Right cardiac atrium (tissue), 5 donors: Measurements from ENCODE around the gene TMEM184C. TPM values are rescaled to one million over a fixed set of nuclear protein-coding genes. Genes with fewer than 3 reads are reported as not detected.
A peak's percentile ranks its signal among the peaks of the same experiment; 100 is the strongest.

ENCODE experiments used
- ATAC-seq, 2 donors: fragments of 200-7000 bp; cut with Tn5 transposase; one replicate each; pipeline versions ENCODE4 v1.8.0 to v1.9.1; 2020; ENCODE audit warnings: moderate library complexity in 2 of 2, mild to moderate bottlenecking in 1 of 2
- DNase-seq, 3 donors: peaks; one replicate each; pipeline ENCODE4 v3.0.0-alpha.2; 2020
- H3K27ac ChIP-seq: one replicate; pipeline ENCODE4 v1.5.1; 2013; ENCODE audit warnings: mild to moderate bottlenecking, low read length, control low read depth, moderate library complexity
- H3K27me3 ChIP-seq: one replicate; pipeline ENCODE4 v1.6.1; 2013; ENCODE audit not compliant: control insufficient read depth, insufficient read depth
- H3K4me1 ChIP-seq: one replicate; pipeline ENCODE4 v1.6.1; 2013; ENCODE audit warnings: low read length; ENCODE audit not compliant: control insufficient read depth, insufficient read depth
- H3K4me3 ChIP-seq: one replicate; pipeline ENCODE4 v1.5.1; 2013; ENCODE audit warnings: low read length, control low read depth
- H3K9me3 ChIP-seq: one replicate; pipeline ENCODE4 v1.6.1; 2013; ENCODE audit warnings: low read length; ENCODE audit not compliant: control insufficient read depth
- WGBS: extraction: QIAGEN DNeasy Blood & Tissue Kit; methylation state at CpG from one replicate; pipeline ENCODE4 v1.1.7; 2013; 5-methylcytosine and 5-hydroxymethylcytosine counted together
- intact Hi-C, 4 donors: fragments of 100-400 bp; cut with DNase I; formaldehyde crosslinking; loops; one replicate each; pipeline versions ENCODE4 v1.11.0 to v1.14.0; 2022 to 2023
- long read RNA-seq, 4 donors: library from polyadenylated mRNA; unstranded; transcript quantifications; one replicate each; pipeline ENCODE4 v2.0.0, GENCODE V29; 2020 to 2021
- polyA plus RNA-seq: library from polyadenylated mRNA; stranded (reverse); fragments of 200-250 nt; gene quantifications from one replicate; pipeline ENCODE4 v1.2.3, GENCODE V29; 2013
- total RNA-seq, 4 donors: library from RNA; stranded (reverse); fragmentation: NEBNext Ultra II Directional; extraction: Animal tissue kit (Norgen Biotek cat#: 25700); gene quantifications; one replicate each; pipeline ENCODE4 v1.2.1, GENCODE V29; 2021
- donor health status: healthy with polysubstance abuse.
- donor health status: DM: no; HTN: yes; CAD: no.
- donor health status: DM: no; HTN: no; CAD: no.
- donor health status: DM: no; HTN: yes; CAD: no; lungs with severe emphysema.
- donor health status: DM: yes; HTN: yes; CAD: no.

The TMEM184C gene
- total RNA-seq (10 to 100 TPM; 27.4 to 31.3 (median 28.5) TPM), polyA plus RNA-seq (10.9 TPM)
- long read RNA-seq, donor 1, full-length matches to known transcripts: 48 of 55 reads
- long read RNA-seq, donor 1, partial matches to known transcripts: 0 of 55 reads
- long read RNA-seq, donor 1, other reads (novel, unspliced or antisense): 7 of 55 reads
- long read RNA-seq, donor 2, full-length matches to known transcripts: 23 of 25 reads
- long read RNA-seq, donor 2, partial matches to known transcripts: 0 of 25 reads
- long read RNA-seq, donor 2, other reads (novel, unspliced or antisense): 2 of 25 reads
- long read RNA-seq, donor 3, full-length matches to known transcripts: 78 of 93 reads
- long read RNA-seq, donor 3, partial matches to known transcripts: 5 of 93 reads
- long read RNA-seq, donor 3, other reads (novel, unspliced or antisense): 10 of 93 reads
- long read RNA-seq, donor 4, full-length matches to known transcripts: 20 of 22 reads
- long read RNA-seq, donor 4, partial matches to known transcripts: 0 of 22 reads
- long read RNA-seq, donor 4, other reads (novel, unspliced or antisense): 2 of 22 reads

GRCh38 chr4:147617173-147617840 lies at the start of gene TMEM184C:
Gene TMEM184C (plus strand): TSS chr4:147617397. CDS start chr4:147617957, 560 bp downstream.
- intact Hi-C loops: no loop called here
- H3K27me3 ChIP-seq: no peaks in the 10 kb centered on the region
- peak within 1 kb of the TSS; percentile 51 for H3K27ac ChIP-seq
- peak within 1 kb of the TSS; percentile 81 for H3K4me3 ChIP-seq
- ATAC-seq (peak; percentile 99 to 100), DNase-seq (peak; percentile 98 to 100 (median 99))
- under 1% methylated on average over 37 of the region's 37 CpGs for whole genome bisulfite sequencing
- no peaks in the 10 kb centered on the region for H3K9me3 ChIP-seq
- peaks cover 4% of the 10 kb centered on the region for H3K4me1 ChIP-seq

- no peak overlapping the region for H3K27ac ChIP-seq
- intact Hi-C loops: no loop called here
- WGBS: 27% methylated on average over 4 of the region's 4 CpGs
- DNase-seq: no peak
- H3K9me3 ChIP-seq: no peaks in the 10 kb centered on the region
- no peak overlapping the region for H3K4me3 ChIP-seq
- H3K4me1 ChIP-seq: no peaks in the 10 kb centered on the region
- no peaks in the 10 kb centered on the region for H3K27me3 ChIP-seq
- ATAC-seq: no peak
These were observed 46.6 kb upstream of the TMEM184C start for GRCh38 chr4:147570616-147571015.

DNA sequence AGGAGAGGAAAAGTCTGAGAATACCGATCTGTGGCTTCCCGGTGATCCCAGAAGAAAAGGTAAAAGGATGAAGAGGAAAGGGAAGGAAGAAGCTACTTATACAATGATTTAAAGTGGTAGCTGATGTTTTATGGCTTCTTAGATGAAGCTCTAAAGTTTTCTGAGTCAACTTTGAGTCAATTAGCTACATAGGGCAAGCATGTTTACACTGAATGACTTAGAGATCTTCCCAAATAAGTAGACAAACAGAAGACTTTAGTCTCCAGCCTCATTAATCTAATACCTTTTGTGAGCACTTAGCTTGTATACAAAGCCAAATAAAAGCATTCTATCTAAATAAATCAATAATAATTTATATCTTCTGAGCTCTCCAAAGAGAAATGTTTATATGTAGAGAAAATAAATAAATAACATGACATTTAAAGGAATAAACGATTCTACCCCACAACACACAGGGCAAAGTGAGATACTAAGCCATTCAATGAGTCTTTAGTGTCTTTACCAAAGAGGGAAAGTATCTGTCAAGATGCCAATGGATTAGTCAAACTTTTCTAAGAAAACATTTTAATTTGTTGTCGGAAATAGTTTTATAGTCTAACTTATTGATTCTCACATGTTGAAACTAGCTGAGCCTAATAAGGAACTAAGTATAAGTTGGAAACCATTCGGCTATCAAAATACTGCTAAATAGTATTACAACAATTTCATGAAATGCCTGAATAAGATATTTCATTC lies 46.0 kb upstream of the TMEM184C start:
- Histone ChIP-seq H3K4me1 (no peaks in the 10 kb centered on the region), H3K27ac (no peak overlapping the region), H3K4me3 (no peak overlapping the region), H3K9me3 (no peaks in the 10 kb centered on the region), H3K27me3 (no peaks in the 10 kb centered on the region)
- WGBS: 72% methylated on average over 5 of the region's 5 CpGs
- intact Hi-C loops: no loop called here
- ATAC-seq (no peak), DNase-seq (no peak)

DNA sequence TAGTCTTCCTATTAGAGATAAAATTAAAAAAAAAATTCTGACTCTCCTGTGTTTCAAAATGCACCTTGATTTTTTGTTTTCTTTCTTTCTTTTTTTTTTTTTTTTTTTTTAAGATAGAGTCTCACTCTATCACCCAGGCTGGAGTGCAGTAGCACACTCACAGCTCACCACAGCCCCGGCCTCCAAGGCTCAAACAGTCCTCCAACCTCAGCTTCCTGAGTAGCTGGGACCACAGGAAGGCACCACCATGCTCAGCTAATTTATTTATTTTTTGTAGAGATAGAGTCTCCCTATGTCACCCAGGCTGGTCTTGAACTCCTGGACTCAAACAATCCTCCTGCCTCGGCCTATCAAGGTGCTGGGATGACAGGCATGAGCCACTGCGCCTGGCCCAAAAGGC lies 41.1 kb upstream of the TMEM184C start:
- intact Hi-C loops: no loop called here
- DNase-seq (no peak), ATAC-seq (no peak)
- Histone ChIP-seq H3K27ac (no peak overlapping the region), H3K4me3 (no peak overlapping the region), H3K9me3 (no peaks in the 10 kb centered on the region), H3K4me1 (no peaks in the 10 kb centered on the region), H3K27me3 (no peaks in the 10 kb centered on the region)
- 89% methylated on average over 3 of the region's 3 CpGs for WGBS

GRCh38 chr4:147578051-147578476 lies 39.1 kb upstream of the TMEM184C start:
- 78% methylated on average over 6 of the region's 6 CpGs for WGBS
- Histone ChIP-seq H3K9me3 (no peaks in the 10 kb centered on the region), H3K27me3 (no peaks in the 10 kb centered on the region), H3K27ac (no peak overlapping the region), H3K4me1 (no peaks in the 10 kb centered on the region), H3K4me3 (no peak overlapping the region)
- intact Hi-C loops: no loop called here
- DNase-seq: no peak
- ATAC-seq: no peak

DNA sequence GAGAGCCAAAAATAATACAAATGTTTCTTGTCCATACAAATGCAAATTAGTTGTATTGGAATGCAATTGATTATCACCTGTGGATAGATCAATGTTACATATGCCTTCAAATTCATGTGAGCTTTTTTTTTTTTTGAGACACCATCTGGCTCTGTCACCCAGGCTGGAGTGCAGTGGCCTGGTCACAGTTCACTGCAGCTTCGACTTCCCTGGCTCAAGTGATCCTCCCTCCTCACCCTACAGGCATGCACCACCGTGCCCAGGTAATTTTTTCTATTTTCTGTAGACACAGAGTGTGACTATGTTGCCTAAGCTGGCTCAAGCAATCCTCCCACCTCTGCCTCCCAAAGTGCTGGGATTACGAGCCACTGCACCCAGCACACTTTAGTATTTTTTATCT lies 38.6 kb upstream of the TMEM184C start:
- no peaks in the 10 kb centered on the region for H3K9me3 ChIP-seq
- no peaks in the 10 kb centered on the region for H3K27me3 ChIP-seq
- WGBS: 84% methylated on average over 3 of the region's 3 CpGs
- no peaks in the 10 kb centered on the region for H3K4me1 ChIP-seq
- no peak for ATAC-seq
- H3K27ac ChIP-seq: no peak overlapping the region
- DNase-seq: no peak
- intact Hi-C loops: no loop called here
- no peak overlapping the region for H3K4me3 ChIP-seq

- 42% methylated on average over 1 of the region's 1 CpG for WGBS
- no peak for DNase-seq
These were observed 36.8 kb upstream of the TMEM184C start for GRCh38 chr4:147580396-147580795.

GRCh38 chr4:147581606-147582350 lies 35.4 kb upstream of the TMEM184C start:
- Histone ChIP-seq H3K4me3 (no peak overlapping the region), H3K4me1 (no peaks in the 10 kb centered on the region), H3K9me3 (no peaks in the 10 kb centered on the region), H3K27ac (no peak overlapping the region), H3K27me3 (no peaks in the 10 kb centered on the region)
- intact Hi-C loops: loop anchor here in 1 of 4 donors (5.0 kb wide), 1 partner anchor 429 kb away; no protein-coding TSS in a partner anchor
- DNase-seq (no peak), ATAC-seq (no peak)
- 72% methylated on average over 6 of the region's 6 CpGs for WGBS

More at GRCh38 chr4:147580396-147580795, 36.8 kb upstream of the TMEM184C start:
- Histone ChIP-seq H3K27me3 (no peaks in the 10 kb centered on the region), H3K27ac (no peak overlapping the region), H3K4me3 (no peak overlapping the region), H3K9me3 (no peaks in the 10 kb centered on the region), H3K4me1 (no peaks in the 10 kb centered on the region)
- intact Hi-C loops: loop anchor here in 1 of 4 donors (5.0 kb wide), 1 partner anchor 428 kb away; no protein-coding TSS in a partner anchor
- ATAC-seq: no peak

DNA sequence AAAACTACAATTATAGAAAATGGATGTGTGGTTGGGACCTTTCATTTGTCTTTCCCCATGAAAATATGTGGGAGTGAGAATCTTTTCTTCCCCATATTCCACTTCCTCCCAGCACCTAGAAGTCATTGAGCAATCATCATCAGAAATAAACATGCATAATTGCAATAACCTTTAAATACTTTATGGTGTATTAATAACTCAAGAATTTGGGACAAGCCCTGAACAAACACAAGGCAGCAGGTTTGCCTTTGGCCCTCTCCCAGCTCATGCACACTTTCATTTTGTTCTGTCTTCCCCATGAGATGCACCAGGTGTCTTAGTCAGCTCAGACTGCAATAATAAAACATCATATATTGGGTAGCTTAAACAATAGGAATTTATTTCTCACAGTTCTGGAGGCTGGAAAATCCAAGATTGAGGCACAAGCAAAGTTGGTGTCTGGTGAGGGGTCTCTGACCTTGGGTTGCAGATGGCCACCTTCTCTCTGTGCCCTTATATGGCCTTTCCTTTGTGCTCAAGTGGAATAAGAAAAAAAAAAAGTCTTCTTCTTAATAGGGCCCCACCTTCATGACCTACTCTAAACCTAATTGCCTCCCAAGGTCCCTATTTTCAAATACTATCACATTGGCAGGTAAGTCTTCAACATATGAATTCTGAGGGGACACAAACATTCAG lies 34.7 kb upstream of the TMEM184C start:
- ATAC-seq: no peak
- Histone ChIP-seq H3K4me3 (no peak overlapping the region), H3K27ac (no peak overlapping the region), H3K4me1 (no peaks in the 10 kb centered on the region), H3K9me3 (no peaks in the 10 kb centered on the region), H3K27me3 (no peaks in the 10 kb centered on the region)
- intact Hi-C loops: loop anchor here in 1 of 4 donors (5.0 kb wide), 1 partner anchor 430 kb away; no protein-coding TSS in a partner anchor
- no peak for DNase-seq

DNA sequence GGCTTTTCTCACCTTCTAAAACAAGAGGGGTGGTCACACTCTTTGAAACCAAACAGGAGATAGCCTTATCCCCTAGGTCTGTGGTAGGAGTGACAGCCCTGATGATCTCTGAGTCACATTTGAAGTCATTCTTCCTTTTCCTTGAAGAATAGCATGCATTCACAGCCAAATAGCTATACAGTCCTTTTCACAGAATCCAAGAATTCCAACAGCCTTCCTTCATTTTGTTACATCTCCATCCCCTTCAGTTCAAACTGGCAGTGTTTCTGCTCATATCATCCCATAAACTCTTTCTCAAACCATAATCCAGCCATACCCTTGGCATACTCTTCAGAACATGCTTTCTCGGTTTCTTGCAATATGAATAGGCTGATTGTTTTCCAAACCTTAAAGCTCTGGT lies 33.3 kb upstream of the TMEM184C start:
- no peaks in the 10 kb centered on the region for H3K4me1 ChIP-seq
- no peaks in the 10 kb centered on the region for H3K9me3 ChIP-seq
- intact Hi-C loops: loop anchor here in 1 of 4 donors (5.0 kb wide), 1 partner anchor 432 kb away; no protein-coding TSS in a partner anchor
- H3K4me3 ChIP-seq: no peak overlapping the region
- DNase-seq (no peak), ATAC-seq (no peak)
- no peak overlapping the region for H3K27ac ChIP-seq
- 64% methylated on average over 1 of the region's 1 CpG for WGBS
- no peaks in the 10 kb centered on the region for H3K27me3 ChIP-seq
